Measurements from ENCODE around the gene C1orf87. TPM values are rescaled to one million over a fixed set of nuclear protein-coding genes. Genes with fewer than 3 reads are reported as not detected.

C1orf87 gene, protein sequence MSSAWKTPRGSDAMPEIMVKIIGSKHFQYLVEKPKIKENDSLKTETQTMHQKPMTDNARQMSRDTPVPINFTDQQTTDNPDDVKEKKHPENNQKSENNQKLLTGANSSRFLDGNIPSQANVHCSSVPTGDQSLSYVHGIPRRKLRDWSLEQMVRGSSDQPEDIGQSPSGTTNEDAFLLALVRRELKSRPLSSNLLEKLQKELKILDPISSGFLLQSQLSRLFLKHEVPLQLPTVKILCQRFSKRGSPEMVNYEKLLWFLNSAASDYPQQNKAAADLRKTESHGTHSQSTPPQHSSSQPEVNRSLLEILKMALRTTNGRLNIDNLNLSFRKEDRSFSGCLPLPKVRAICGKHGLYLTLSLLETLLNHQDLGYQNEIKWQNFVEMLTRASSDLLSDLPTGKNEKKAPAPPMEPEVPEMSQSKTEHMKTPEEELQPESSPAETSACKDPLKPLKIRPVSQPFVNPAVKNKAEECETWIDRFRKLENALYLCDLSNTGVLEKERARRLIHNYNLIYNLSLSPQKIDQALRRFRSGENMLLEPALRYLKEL
- total RNA-seq (not detected), polyA plus RNA-seq (not detected)
- long read RNA-seq, donor 1 = 0 reads
- long read RNA-seq, donor 2 = 0 reads

DNA sequence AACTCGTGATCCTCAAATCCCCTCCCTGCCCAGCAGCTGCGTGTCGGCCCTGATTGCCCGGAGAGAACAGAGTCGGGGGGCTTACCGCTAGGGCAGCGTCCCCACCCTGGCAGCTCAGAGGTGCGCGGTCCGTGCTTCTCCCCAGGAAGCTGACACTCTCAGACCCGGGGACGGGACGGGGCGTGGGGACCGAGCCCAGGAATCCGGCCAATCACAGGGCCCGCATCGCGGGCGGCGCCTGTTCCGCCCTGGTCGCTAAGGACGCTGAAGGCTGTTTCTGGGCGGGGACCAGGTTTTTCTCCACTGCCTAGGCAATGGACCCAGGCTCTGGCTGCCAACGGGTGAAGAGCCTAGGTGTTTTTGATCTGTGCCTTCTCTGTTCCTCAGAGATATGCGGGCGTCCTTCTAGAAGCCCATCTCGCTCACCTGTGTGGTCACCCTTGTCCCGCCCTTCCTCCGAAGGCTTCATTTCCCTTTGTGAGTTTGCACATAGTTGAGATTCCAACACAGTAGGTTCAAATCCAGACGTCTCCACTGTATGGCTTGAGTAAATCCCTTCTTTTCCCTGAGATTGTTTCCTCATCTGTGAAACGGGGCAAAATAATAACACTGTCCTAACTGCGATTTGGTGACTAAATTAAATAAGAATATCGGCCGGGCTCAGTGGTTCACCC, at the start of gene C1orf87:
TSS of gene C1orf87 (minus strand) at position 166 of the 674 bp plus-strand sequence. CDS start 1,127 bp downstream, outside the sequence.
- Histone ChIP-seq H3K27me3 (ENCODE audit: insufficient read depth in 3 of 3, low read length in 2 of 3) (peaks cover 0 to 28% (median 9%) of the 10 kb centered on the region in 3 donors), H3K36me3 (ENCODE audit: insufficient read depth in 1 of 2, low read depth in 1 of 2) (no peaks in the 10 kb centered on the region), H3K9me3 (no peaks in the 10 kb centered on the region), H3K4me1 (no peaks in the 10 kb centered on the region), H3K4me3 (no peak within 1 kb of the TSS), H3K27ac (no peak within 1 kb of the TSS)
- TF ChIP-seq, protein P1, sequence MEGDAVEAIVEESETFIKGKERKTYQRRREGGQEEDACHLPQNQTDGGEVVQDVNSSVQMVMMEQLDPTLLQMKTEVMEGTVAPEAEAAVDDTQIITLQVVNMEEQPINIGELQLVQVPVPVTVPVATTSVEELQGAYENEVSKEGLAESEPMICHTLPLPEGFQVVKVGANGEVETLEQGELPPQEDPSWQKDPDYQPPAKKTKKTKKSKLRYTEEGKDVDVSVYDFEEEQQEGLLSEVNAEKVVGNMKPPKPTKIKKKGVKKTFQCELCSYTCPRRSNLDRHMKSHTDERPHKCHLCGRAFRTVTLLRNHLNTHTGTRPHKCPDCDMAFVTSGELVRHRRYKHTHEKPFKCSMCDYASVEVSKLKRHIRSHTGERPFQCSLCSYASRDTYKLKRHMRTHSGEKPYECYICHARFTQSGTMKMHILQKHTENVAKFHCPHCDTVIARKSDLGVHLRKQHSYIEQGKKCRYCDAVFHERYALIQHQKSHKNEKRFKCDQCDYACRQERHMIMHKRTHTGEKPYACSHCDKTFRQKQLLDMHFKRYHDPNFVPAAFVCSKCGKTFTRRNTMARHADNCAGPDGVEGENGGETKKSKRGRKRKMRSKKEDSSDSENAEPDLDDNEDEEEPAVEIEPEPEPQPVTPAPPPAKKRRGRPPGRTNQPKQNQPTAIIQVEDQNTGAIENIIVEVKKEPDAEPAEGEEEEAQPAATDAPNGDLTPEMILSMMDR (IDR thresholded peaks at IDR 0.05) = no peak
- ATAC-seq = no peak
- peak in 1 of 2 donors; percentile 11 for DNase-seq
- intact Hi-C loops (cut with DNase I) = no loop called here
- WGBS, 3 donors = 27 to 28% (median 27%) methylated on average over 34 to 36 of the region's 36 CpGs

DNA sequence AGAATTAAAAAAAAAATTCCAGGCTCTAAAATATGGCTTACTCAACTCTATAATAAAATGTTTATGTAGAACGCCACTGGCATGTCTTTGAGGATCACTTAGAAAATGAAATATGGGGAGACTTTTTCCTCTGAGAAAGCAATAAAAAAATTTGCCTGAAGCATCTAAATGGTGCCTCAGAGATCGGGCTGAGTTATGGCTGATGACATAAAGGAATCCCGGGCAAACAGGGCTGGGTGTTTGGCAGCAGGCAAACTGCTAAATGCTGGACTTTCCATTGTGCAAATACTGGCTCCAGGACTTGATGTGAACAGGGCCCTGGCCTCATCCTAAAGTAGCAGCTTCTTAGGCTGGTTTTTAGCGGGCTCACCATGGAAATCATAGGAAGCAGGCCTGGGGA, 44.5 kb upstream of the C1orf87 start:
- Histone ChIP-seq H3K27me3 (ENCODE audit: insufficient read depth in 3 of 3, low read length in 2 of 3) (no peaks in the 10 kb centered on the region), H3K27ac (no peak overlapping the region), H3K4me3 (no peak overlapping the region), H3K9me3 (no peaks in the 10 kb centered on the region), H3K36me3 (ENCODE audit: insufficient read depth in 1 of 2, low read depth in 1 of 2) (no peaks in the 10 kb centered on the region), H3K4me1 (no peaks in the 10 kb centered on the region)
- DNase-seq (no peak), ATAC-seq (no peak)
- TF ChIP-seq, protein P1 (IDR thresholded peaks at IDR 0.05) = no peak
- 55 to 60% (median 59%) methylated on average over 4 of the region's 4 CpGs for WGBS, 3 donors
- intact Hi-C loops (cut with DNase I) = no loop called here

DNA sequence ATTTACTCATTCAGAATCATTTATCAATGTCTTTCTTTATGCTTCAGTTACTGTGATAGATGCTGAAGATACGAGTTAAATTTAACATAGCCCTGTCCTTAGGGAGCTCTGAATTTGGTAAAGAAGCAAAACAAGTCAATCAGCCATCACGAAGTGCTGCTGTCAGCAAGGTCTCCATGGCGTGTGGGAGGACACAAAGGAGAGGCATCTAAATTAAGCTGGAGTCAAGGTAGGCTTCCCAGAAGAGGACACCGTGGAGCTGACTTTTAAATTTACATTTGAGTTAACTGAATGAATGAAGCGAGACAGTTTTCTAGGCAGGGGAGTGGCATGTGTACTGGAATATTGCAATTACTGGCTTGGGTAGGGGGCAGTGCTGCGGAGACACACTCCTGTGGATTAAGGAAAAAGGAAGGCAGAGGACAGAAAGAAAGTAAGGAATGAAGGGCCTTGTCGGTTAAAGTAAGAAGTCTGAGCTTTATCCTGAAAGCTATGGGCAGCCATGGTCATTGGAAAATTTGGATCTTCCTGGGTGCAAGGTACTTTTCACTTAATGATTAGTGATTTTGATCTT, 41.3 kb upstream of the C1orf87 start:
- no peaks in the 10 kb centered on the region for H3K27me3 ChIP-seq (ENCODE audit: insufficient read depth in 3 of 3, low read length in 2 of 3)
- TF ChIP-seq, protein P1 (IDR thresholded peaks at IDR 0.05) = no peak
- DNase-seq (no peak), ATAC-seq (no peak)
- no peak overlapping the region for H3K4me3 ChIP-seq
- no peaks in the 10 kb centered on the region for H3K9me3 ChIP-seq
- H3K4me1 ChIP-seq = no peaks in the 10 kb centered on the region
- intact Hi-C loops (cut with DNase I) = no loop called here
- WGBS, 3 donors = 76 to 78% (median 77%) methylated on average over 7 of the region's 7 CpGs
- H3K36me3 ChIP-seq (ENCODE audit: insufficient read depth in 1 of 2, low read depth in 1 of 2) = no peaks in the 10 kb centered on the region
- H3K27ac ChIP-seq = no peak overlapping the region

DNA sequence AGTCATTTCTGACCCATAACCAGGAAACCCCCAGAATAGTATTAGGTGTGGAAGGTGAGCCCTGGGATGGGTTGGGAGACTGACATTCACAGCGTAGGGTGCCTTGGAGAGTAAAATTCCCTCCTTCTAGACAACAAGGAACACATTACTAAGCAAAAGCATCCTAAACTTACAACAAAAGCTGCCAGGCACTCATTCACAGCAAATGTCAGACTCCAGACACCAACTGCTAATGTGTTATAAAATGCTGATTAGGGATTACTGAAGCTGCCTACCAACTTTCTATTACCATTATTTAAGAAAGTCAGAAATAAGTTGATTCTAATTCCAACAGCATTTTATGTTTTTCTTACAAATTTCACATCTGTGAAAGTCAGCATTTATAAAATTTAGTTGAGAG, 40.0 kb upstream of the C1orf87 start:
- no peak for ATAC-seq
- 71 to 100% (median 91%) methylated on average over 1 of the region's 1 CpG for WGBS, 3 donors
- TF ChIP-seq, protein P1 (IDR thresholded peaks at IDR 0.05) = no peak
- Histone ChIP-seq H3K27me3 (ENCODE audit: insufficient read depth in 3 of 3, low read length in 2 of 3) (no peaks in the 10 kb centered on the region), H3K27ac (no peak overlapping the region), H3K9me3 (no peaks in the 10 kb centered on the region), H3K4me1 (no peaks in the 10 kb centered on the region), H3K36me3 (ENCODE audit: insufficient read depth in 1 of 2, low read depth in 1 of 2) (no peaks in the 10 kb centered on the region), H3K4me3 (no peak overlapping the region)
- intact Hi-C loops (cut with DNase I) = no loop called here
- no peak for DNase-seq

Data from psoas muscle (tissue), 8 donors.